SU-DHL-6 (cell line): ENCODE measurements around the gene RBMS3.

ENCODE experiments used
- H2AFZ ChIP-seq: fragments of 200-600 bp; sonication (generic); 2 replicates; pipeline ENCODE4 v1.6.1; 2014; ENCODE audit warnings: low read depth, mild to moderate bottlenecking, moderate library complexity, mixed read lengths, antibody characterized with exemption, low read length; ENCODE audit not compliant: severe bottlenecking
- H3F3A ChIP-seq: fragments of 200-600 bp; shearing (Covaris generic); 2 replicates; pipeline ENCODE4 v1.6.0; 2016; ENCODE audit warnings: antibody characterized with exemption, mild to moderate bottlenecking; ENCODE audit not compliant: insufficient read depth
- H3K27ac ChIP-seq: fragments of 200-600 bp; sonication (generic); 2 replicates; pipeline ENCODE4 v1.5.1; 2016; ENCODE audit warnings: low read depth, mild to moderate bottlenecking, low read length, moderate library complexity, mixed read lengths
- H3K27me3 ChIP-seq: fragments of 200-600 bp; sonication (generic), shearing (Covaris generic); 2 replicates; pipeline ENCODE4 v1.6.0; 2014; ENCODE audit warnings: mild to moderate bottlenecking, low read length
- H3K36me3 ChIP-seq: fragments of 200-600 bp; sonication (generic); 2 replicates; pipeline ENCODE4 v1.6.1; 2014; ENCODE audit warnings: mild to moderate bottlenecking, low read length, mixed read lengths
- H3K4me2 ChIP-seq: fragments of 300-600, 200-600 bp; shearing (Covaris generic), sonication (generic); 2 replicates; pipeline ENCODE4 v1.6.0; 2014; ENCODE audit warnings: low read length, low read depth, mild to moderate bottlenecking; ENCODE audit not compliant: poor library complexity, severe bottlenecking
- H3K4me3 ChIP-seq: fragments of 200-600 bp; sonication (generic); 2 replicates; pipeline ENCODE4 v1.5.1; 2014; ENCODE audit warnings: antibody characterized with exemption, low read length, mild to moderate bottlenecking, mixed read lengths; ENCODE audit not compliant: insufficient read depth, poor library complexity, severe bottlenecking
- H3K79me2 ChIP-seq: fragments of 200-600 bp; sonication (generic); 2 replicates; pipeline ENCODE4 v1.6.1; 2014; ENCODE audit warnings: mild to moderate bottlenecking, low read length, moderate library complexity; ENCODE audit not compliant: insufficient read depth
- H3K9ac ChIP-seq: fragments of 200-600 bp; sonication (generic); 2 replicates; pipeline ENCODE4 v1.7.0; 2014; ENCODE audit warnings: mild to moderate bottlenecking, low read length
- H3K9me2 ChIP-seq: fragments of 200-600 bp; sonication (generic); replicated peaks from 2 replicates; pipeline ENCODE4 v1.6.1; 2014; ENCODE audit warnings: low read length; ENCODE audit not compliant: insufficient read depth
- H3K9me3 ChIP-seq: fragments of 200-600 bp; sonication (generic); 2 replicates; pipeline ENCODE4 v1.6.1; 2014; ENCODE audit warnings: low read length, mixed read lengths; ENCODE audit not compliant: insufficient read depth
- H4K20me1 ChIP-seq: fragments of 200-600 bp; sonication (generic); 2 replicates; pipeline ENCODE4 v1.6.1; 2014; ENCODE audit warnings: low read depth, mild to moderate bottlenecking, antibody characterized with exemption, low read length, moderate library complexity, mixed read lengths
- CTCF ChIP-seq: fragments of 200-600 bp; sonication (generic); IDR thresholded peaks from one replicate; pipeline ENCODE4 v1.5.1; 2017; ENCODE audit warnings: antibody characterized with exemption, mild to moderate bottlenecking, low read length, moderate library complexity; ENCODE audit not compliant: insufficient read depth, poor library complexity, severe bottlenecking
- EZH2phosphoT487 ChIP-seq: fragments of 200-600 bp; sonication (generic), shearing (Covaris generic); conservative IDR thresholded peaks from 2 replicates; pipeline ENCODE4 v1.6.1; 2018; ENCODE audit warnings: mild to moderate bottlenecking, antibody characterized with exemption, low read length, moderate library complexity, mixed read lengths

Gene RBMS3

GRCh38 chr3:29312960-29313452, 32.1 kb downstream of the RBMS3 start:
- Histone ChIP-seq H4K20me1 (no peaks in the 10 kb centered on the region), H3K9me3 (no peaks in the 10 kb centered on the region), H2AFZ (no peak overlapping the region), H3K27me3 (no peaks in the 10 kb centered on the region), H3K79me2 (no peaks in the 10 kb centered on the region), H3F3A (no peaks in the 10 kb centered on the region), H3K27ac (no peak overlapping the region), H3K9ac (no peak overlapping the region), H3K4me2 (no peak overlapping the region), H3K9me2 (no peaks in the 10 kb centered on the region), H3K36me3 (no peaks in the 10 kb centered on the region), H3K4me3 (no peak overlapping the region)
- no peak for TF ChIP-seq EZH2phosphoT487
- TF ChIP-seq CTCF, result no peak

- no peaks in the 10 kb centered on the region for H3F3A ChIP-seq
- no peak overlapping the region for H3K4me3 ChIP-seq
- no peaks in the 10 kb centered on the region for H4K20me1 ChIP-seq
- H3K9ac ChIP-seq, result no peak overlapping the region
- no peaks in the 10 kb centered on the region for H3K36me3 ChIP-seq
- no peaks in the 10 kb centered on the region for H3K79me2 ChIP-seq
- no peak overlapping the region for H3K27ac ChIP-seq
- no peak overlapping the region for H2AFZ ChIP-seq
- H3K9me3 ChIP-seq, result no peaks in the 10 kb centered on the region
- no peak overlapping the region for H3K4me2 ChIP-seq
- no peak for TF ChIP-seq EZH2phosphoT487
- H3K27me3 ChIP-seq, result no peaks in the 10 kb centered on the region
- no peaks in the 10 kb centered on the region for H3K9me2 ChIP-seq
Measured at GRCh38 chr3:29313981-29314726, 33.3 kb downstream of the RBMS3 start.

GRCh38 chr3:29314727-29315088, 33.8 kb downstream of the RBMS3 start:
- Histone ChIP-seq H3F3A (no peaks in the 10 kb centered on the region), H3K27ac (no peak overlapping the region), H3K4me2 (no peak overlapping the region), H3K27me3 (no peaks in the 10 kb centered on the region), H4K20me1 (no peaks in the 10 kb centered on the region), H3K9ac (no peak overlapping the region), H3K36me3 (no peaks in the 10 kb centered on the region), H3K9me2 (no peaks in the 10 kb centered on the region), H3K9me3 (no peaks in the 10 kb centered on the region), H2AFZ (no peak overlapping the region), H3K79me2 (no peaks in the 10 kb centered on the region), H3K4me3 (no peak overlapping the region)
- TF ChIP-seq CTCF (no peak), EZH2phosphoT487 (no peak)

- Histone ChIP-seq H3K4me3 (no peak overlapping the region), H3K4me2 (no peak overlapping the region), H3K27me3 (no peaks in the 10 kb centered on the region), H3K27ac (no peak overlapping the region), H3K9me3 (no peaks in the 10 kb centered on the region), H3K36me3 (no peaks in the 10 kb centered on the region), H3F3A (no peaks in the 10 kb centered on the region), H3K79me2 (no peaks in the 10 kb centered on the region), H2AFZ (no peak overlapping the region), H4K20me1 (no peaks in the 10 kb centered on the region), H3K9me2 (no peaks in the 10 kb centered on the region), H3K9ac (no peak overlapping the region)
- TF ChIP-seq EZH2phosphoT487 (no peak), CTCF (no peak)
Measured at GRCh38 chr3:29317659-29318173, 36.8 kb downstream of the RBMS3 start.
